ENCODE results near the gene PUDP.

The PUDP gene

GRCh38 chrX:7061429-7061828 lies 86.5 kb downstream of the PUDP start:
- TF ChIP-seq CTCF (conservative IDR thresholded peaks at IDR 0.05; ENCODE audit: low read depth, low read length) = no peak
- peak; percentile 30 for DNase-seq (ENCODE audit: low read depth)

GRCh38 chrX:7060444-7060843 lies 87.5 kb downstream of the PUDP start:
- no peak overlapping the region for H3K4me3 ChIP-seq (ENCODE audit: low read depth, low read length)
- no peak for DNase-seq (ENCODE audit: low read depth)
- TF ChIP-seq CTCF (conservative IDR thresholded peaks at IDR 0.05; ENCODE audit: low read depth, low read length) = no peak

More at GRCh38 chrX:7061429-7061828, 86.5 kb downstream of the PUDP start:
- no peak overlapping the region for H3K4me3 ChIP-seq (ENCODE audit: low read depth, low read length)

- H3K4me3 ChIP-seq (ENCODE audit: low read depth, low read length) = no peak overlapping the region
- TF ChIP-seq CTCF (conservative IDR thresholded peaks at IDR 0.05; ENCODE audit: low read depth, low read length) = no peak
- DNase-seq (ENCODE audit: low read depth) = no peak
Observed at GRCh38 chrX:7059859-7060258, 88.1 kb downstream of the PUDP start.

DNA sequence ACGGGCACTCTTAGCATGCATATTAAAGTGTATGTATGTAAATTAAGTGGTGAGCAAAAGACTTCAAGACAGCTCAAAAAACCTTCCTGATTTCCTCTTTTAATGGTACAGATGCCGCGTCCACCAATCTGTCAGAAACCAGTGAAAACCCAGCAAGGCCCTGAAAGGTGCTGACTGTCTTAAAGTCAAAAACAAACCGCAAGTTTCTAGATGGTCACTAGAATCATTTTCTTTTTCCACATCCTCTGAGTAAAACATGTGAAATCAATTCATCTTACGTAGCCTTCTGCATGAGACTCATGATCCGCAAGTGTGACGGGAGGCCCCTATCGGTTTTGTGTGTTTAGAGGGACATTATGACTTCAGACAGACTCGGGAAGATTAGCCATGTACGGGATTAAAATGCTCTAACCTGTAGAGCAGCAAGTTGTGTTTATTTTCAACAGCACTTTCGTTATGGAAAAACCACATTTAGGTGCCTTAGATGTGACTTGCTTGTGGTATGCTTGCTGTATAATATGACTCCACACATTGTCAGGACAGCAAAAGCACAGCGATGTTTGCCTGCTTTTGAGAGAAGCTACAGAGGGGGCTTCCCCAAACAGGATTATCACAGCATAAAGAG lies 88.6 kb downstream of the PUDP start:
- no peak overlapping the region for H3K4me3 ChIP-seq (ENCODE audit: low read depth, low read length)
- no peak for DNase-seq (ENCODE audit: low read depth)
- no peak for TF ChIP-seq CTCF (conservative IDR thresholded peaks at IDR 0.05; ENCODE audit: low read depth, low read length)

DNA sequence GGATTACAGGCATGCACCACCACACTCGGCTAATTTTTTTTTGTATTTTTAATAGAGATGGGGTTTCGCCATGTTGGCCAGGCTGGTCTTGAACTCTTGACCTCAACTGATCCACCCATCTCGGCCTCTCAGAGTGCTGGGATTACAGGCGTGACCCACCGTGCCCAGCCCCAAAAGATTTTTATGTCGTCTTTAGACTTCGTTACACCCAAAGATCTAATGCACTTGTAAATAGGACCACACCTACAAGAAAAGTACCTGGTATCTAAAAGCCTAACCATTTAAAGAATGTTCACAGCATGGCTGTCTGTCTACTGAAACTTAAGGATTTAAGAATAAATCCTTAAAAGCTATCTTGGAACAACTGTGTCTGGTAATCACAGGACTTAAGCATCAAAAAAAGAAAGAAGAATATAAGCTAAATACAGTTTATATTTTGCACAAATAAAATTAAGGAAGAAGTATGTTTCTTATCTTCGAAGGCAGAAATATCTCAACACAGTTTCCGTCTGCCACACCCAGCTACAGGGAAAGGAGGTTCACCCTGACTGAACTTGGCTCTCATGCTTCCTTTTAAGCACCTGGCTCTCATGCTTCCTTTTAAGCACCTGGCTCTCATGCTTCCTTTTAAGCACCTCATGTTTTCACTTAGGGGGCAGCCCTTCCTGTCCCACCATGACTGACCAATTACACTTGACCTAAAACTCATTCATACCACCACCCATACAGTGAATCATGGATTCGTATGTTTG lies 92.4 kb downstream of the PUDP start:
- H3K4me3 ChIP-seq (ENCODE audit: low read depth, low read length) = no peak overlapping the region
- no peak for DNase-seq (ENCODE audit: low read depth)
- TF ChIP-seq CTCF (conservative IDR thresholded peaks at IDR 0.05; ENCODE audit: low read depth, low read length) = no peak

DNA sequence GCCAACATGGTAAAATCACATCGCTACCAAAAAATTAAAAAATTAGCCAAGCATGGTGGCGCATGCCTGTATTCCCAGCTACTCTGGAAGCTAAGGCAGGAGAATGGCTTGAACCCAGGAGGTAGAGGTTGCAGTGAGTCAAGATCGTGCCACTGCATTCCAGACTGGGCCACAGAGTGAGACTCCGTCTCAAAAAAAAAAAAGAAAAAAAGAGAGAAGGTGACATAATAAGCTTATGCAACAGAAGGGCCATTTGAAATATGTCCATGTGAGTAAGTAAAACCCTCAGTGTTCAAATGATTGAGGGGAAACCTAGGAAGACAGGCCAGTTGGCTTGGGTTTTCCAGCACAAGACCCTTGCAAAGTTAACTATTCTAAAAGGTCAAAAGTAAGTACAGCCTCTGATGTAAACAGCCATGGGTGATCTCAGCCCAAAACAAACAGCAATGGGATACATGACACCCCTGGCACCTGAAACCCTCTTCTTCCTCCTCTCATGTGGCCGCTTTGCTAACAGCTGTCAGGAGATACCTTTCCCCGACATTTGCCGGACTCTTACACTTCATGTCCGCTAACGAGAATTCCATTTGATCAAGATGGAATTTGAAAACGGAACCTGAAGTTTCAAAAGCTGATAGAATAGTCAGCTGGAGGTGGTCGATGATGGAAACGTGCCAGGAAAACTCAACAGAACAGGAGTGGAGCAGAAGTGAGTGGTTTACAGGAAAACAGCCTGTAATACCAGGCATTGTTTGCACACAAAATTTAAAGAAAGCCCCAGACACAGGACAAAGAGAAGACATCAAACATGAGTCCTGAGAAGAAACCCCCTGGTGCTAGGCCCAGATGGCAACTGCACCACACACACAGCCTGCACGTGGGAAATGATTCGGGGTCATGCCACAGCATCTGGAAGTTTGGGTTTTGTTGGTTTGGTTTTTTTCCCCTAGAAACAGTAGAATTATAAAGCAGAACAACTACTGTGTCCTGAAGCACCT lies 93.4 kb downstream of the PUDP start:
- DNase-seq (ENCODE audit: low read depth) = peak; percentile 33
- no peak overlapping the region for H3K4me3 ChIP-seq (ENCODE audit: low read depth, low read length)
- no peak for TF ChIP-seq CTCF (conservative IDR thresholded peaks at IDR 0.05; ENCODE audit: low read depth, low read length)

All from choroid plexus epithelial cell (primary cell).